ENCODE results near the gene NXNL2. TPM values are rescaled to one million over a fixed set of nuclear protein-coding genes. Genes with fewer than 3 reads are reported as not detected.
A peak's percentile ranks its signal among the peaks of the same experiment; 100 is the strongest.

The NXNL2 gene
- total and polyA plus RNA-seq, 8 donors: 0.29 to 1.4 (median 0.65) TPM; not detected in 1

DNA sequence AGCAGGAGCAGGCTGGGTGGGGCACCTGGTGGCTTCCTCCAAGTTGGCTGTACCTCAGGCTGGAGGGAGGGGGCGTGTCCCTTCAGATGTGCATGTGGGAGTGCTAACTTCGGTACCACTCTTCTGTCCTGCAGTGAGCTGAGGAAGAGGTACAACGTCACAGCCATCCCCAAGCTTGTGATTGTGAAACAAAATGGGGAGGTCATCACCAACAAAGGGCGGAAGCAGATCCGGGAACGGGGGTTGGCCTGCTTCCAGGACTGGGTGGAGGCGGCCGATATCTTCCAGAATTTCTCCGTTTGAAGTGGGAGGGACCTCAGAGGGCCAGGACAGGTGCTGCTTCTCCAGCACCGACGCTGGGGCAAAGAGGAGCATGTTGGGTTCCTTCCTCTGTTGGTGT is 9.3 kb downstream of the NXNL2 start:
- H3K4me3 ChIP-seq: no peak overlapping the region
- intact Hi-C loops (cut with DNase I): no loop called here
- H3K27me3 ChIP-seq: no peaks in the 10 kb centered on the region
- no peaks in the 10 kb centered on the region for H3K36me3 ChIP-seq
- no peaks in the 10 kb centered on the region for H3K9me3 ChIP-seq
- H3K27ac ChIP-seq: no peak overlapping the region
- DNase-seq (no peak), ATAC-seq (no peak)
- TF ChIP-seq, protein P1, sequence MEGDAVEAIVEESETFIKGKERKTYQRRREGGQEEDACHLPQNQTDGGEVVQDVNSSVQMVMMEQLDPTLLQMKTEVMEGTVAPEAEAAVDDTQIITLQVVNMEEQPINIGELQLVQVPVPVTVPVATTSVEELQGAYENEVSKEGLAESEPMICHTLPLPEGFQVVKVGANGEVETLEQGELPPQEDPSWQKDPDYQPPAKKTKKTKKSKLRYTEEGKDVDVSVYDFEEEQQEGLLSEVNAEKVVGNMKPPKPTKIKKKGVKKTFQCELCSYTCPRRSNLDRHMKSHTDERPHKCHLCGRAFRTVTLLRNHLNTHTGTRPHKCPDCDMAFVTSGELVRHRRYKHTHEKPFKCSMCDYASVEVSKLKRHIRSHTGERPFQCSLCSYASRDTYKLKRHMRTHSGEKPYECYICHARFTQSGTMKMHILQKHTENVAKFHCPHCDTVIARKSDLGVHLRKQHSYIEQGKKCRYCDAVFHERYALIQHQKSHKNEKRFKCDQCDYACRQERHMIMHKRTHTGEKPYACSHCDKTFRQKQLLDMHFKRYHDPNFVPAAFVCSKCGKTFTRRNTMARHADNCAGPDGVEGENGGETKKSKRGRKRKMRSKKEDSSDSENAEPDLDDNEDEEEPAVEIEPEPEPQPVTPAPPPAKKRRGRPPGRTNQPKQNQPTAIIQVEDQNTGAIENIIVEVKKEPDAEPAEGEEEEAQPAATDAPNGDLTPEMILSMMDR (IDR thresholded peaks at IDR 0.05): no peak
- H3K4me1 ChIP-seq: no peaks in the 10 kb centered on the region

DNA sequence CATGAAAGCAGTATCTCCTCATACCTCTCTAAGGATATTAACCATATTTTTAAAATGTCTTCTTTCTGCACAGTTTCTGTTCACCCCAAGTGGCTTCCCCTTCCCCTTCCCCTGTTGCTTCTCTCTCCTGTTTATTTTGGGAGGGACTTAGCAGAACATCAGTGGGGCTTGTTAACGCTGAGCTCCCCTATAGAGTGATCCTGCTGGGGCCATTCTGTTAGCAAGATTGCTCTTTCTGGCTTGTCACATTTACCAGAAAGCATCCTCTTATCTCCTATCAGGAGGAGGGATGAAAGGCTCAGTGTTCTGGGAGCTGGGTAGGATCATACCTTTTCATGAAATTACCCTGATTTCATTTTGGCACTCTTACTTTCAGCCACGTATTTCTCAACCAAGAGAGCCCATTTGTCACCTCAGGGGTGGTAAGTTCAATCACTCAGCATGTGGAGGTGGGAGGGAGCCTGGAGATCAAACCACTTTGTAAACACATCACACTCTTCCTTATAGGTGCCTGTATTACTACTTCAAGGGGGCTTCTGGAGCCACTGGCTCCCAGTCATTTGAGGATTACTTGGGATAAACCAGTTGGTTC is 16.7 kb downstream of the NXNL2 start:
- intact Hi-C loops (cut with DNase I): no loop called here
- Histone ChIP-seq H3K9me3 (no peaks in the 10 kb centered on the region), H3K4me3 (no peak overlapping the region), H3K4me1 (no peaks in the 10 kb centered on the region), H3K36me3 (no peaks in the 10 kb centered on the region), H3K27me3 (no peaks in the 10 kb centered on the region), H3K27ac (no peak overlapping the region)
- TF ChIP-seq, protein P1 (IDR thresholded peaks at IDR 0.05): no peak
- ATAC-seq (no peak), DNase-seq (no peak)

DNA sequence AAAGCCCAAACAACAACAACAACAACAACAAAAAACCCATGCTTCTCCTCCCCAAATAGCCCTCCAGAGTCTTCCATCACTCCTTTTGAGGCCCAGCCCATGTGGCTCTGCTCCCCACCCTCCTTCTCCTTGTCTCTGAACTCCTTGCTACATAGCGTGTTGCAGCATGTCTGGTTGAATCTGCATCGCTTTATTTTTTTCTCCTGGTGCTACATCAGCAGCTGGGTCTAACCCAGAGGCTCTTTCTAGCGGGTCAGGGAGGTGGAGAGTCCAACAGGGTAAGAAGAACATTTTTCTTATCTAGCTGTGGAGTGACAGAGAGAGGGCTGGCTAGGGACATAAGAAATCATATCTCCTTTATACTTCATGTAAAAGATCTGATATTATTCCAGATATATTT is 18.4 kb downstream of the NXNL2 start:
- intact Hi-C loops (cut with DNase I): no loop called here
- no peaks in the 10 kb centered on the region for H3K27me3 ChIP-seq
- ATAC-seq: no peak
- no peak overlapping the region for H3K4me3 ChIP-seq
- no peak for DNase-seq
- no peaks in the 10 kb centered on the region for H3K9me3 ChIP-seq
- no peak overlapping the region for H3K27ac ChIP-seq
- no peaks in the 10 kb centered on the region for H3K4me1 ChIP-seq
- TF ChIP-seq, protein P1 (IDR thresholded peaks at IDR 0.05): no peak
- H3K36me3 ChIP-seq: no peaks in the 10 kb centered on the region

DNA sequence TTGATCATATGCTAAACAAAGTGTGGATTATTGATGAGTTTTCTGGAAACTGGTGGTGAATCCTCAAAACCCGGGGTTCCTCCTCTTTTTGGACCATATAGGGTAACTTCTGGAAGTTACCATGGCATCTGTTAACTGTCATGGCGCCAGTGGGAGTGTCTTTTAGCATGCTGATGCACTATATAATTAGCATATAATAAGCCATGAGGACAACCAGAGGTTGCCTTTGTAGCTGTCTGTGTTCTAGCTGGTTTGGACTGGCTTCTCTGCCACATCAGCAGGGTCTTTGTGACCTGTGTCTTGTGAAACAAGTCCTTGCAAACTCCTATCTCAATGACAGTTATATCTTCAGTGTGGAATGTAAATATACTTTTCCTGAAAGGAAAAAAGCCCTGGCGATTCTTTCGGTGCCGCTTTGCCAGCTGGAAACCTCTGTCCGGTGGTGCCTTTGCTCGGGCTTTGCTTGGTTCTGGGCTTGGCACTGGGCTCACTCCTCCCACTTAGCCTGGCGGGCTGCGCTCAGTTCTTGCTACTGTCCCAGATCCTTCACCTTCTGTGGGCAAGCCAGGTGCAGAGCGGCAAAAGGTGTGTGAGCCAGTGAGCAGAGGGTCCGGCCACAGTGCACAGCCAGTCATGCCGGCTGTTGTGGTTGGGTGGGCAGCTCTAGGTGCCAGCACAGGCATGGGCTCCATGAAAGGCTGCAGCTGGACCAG is 20.4 kb downstream of the NXNL2 start:
- H3K36me3 ChIP-seq: no peaks in the 10 kb centered on the region
- intact Hi-C loops (cut with DNase I): no loop called here
- TF ChIP-seq, protein P1 (IDR thresholded peaks at IDR 0.05): no peak
- no peak overlapping the region for H3K27ac ChIP-seq
- DNase-seq: no peak
- H3K4me1 ChIP-seq: no peaks in the 10 kb centered on the region
- no peak overlapping the region for H3K4me3 ChIP-seq
- H3K9me3 ChIP-seq: no peaks in the 10 kb centered on the region
- H3K27me3 ChIP-seq: no peaks in the 10 kb centered on the region
- ATAC-seq: no peak

DNA sequence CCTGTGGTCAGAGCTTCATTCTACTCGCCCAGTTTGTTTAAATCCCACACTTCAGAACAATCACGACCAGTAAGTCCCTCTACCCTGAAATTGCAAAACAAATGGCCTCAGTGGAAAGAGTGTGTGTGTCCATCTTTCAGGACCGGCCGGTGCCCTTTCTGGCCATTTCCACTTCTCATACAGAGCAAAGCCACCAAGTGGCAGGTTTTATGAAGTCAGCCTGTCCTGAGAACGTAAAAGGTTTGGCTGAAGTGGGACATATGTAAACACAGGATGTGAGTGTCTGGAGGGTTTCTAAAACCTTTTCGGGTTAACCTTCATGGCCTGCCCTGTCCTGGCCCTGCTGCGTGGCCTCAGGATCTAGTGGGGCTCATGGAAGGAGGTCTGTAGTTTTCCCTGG is 24.7 kb downstream of the NXNL2 start:
- no peak overlapping the region for H3K27ac ChIP-seq
- TF ChIP-seq, protein P1 (IDR thresholded peaks at IDR 0.05): no peak
- H3K36me3 ChIP-seq: no peaks in the 10 kb centered on the region
- ATAC-seq (peak; percentile 58), DNase-seq (no peak)
- H3K27me3 ChIP-seq: no peaks in the 10 kb centered on the region
- no peaks in the 10 kb centered on the region for H3K4me1 ChIP-seq
- no peak overlapping the region for H3K4me3 ChIP-seq
- intact Hi-C loops (cut with DNase I): no loop called here
- H3K9me3 ChIP-seq: no peaks in the 10 kb centered on the region
